ENCODE results near the gene ANP32B.
"Not testable (repeated sequence)": the region's sequence is repeated elsewhere in the genome, so short reads cannot be mapped to it uniquely, and the experiment has no call there.

The ANP32B gene

DNA sequence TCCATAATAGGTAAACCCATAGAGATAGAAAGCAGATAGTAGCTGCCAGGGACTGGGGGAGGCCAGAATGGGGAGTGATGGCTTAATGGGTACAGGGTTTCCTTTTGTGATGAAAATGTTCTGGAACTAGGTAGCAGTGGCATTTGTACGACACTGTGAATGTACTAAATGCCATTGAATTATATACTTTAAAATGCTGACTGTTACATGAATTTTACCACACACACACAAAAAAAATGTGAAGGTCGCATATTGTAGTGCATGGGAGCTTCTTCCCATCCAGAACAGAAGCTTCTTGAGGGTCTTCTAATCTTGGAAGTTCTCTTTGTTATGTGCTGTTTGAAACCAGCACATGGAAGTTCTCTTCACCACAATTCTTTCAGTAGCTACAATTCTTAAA lies 19.9 kb upstream of the ANP32B start:
- no peak for DNase-seq (ENCODE audit: low read depth)

DNA sequence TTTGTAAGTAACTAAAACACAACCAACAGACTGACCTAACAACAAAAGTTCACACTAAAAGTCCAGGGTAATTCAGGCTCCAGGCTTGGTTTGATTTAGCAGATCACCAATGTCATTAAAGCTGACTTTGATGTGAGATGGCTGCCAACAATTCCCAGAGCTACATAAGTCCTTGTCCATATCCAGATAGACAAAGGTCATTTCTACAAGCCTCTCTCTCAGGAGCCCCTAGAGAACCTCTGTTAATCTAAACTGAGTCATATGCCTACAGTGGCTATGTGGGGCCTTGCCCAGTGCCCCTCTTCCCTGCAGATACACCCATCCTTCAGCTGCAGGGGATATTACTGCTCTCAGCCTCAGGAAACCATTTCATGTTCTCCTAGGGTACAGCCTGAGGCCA lies 18.2 kb upstream of the ANP32B start:
- no peak for DNase-seq (ENCODE audit: low read depth)

DNA sequence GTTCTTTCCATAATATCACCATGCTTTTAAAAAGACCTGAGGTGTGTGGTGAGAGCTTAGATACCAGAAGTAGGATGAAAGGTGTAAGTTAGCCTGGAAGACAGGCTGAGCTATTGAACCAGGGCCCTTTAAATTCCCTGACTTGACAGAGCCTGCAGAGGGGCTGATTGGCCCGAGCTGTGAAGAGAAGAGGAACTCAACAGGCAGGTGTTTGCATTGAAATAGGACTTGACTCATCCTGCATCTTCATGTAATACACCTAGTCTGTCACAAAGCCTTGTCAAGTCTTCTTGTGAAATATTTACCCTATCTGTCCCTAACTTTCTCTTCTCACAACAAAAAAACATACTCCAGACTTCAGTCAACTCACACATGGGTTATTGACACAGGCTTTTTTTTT lies 16.6 kb upstream of the ANP32B start:
- DNase-seq (ENCODE audit: low read depth) = no peak

DNA sequence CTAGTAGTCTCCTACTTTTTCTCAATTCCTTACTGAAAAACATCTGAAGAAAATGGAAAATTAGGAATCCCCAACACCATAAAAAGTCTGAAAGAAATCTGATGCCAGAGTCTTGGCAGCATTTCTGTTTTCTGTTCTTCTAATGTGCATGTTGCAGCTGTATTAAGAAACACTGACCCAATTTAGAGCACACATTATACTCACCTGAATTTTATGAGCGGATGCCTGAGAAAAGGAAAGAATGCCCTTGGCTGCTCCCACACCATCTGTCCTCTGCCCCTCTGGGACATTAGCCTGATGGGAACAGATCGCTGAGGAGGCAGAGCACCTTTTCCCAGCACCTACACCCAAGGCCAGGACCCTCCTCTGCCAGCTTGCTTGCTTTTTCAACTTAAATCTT lies 14.1 kb upstream of the ANP32B start:
- DNase-seq (ENCODE audit: low read depth) = no peak

DNA sequence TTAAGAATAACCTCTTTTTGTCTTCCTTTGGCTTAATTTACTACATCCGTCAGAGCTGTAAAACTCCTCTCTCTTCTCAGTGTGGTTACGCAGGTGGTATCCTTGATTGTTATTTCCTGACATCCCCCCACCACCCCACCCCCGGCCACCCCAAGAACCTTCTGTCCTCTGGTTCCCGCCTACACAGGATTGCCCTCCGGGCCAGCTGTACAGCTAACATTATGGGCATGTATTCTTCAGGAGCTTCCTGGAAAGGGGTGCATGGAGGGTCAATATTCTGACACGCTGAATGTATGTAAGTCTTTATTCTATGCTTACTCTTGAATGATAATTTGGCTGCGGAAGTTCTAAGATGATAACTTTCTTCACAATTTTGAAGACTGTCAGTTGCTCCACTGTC lies 13.0 kb upstream of the ANP32B start:
- DNase-seq (ENCODE audit: low read depth) = no peak

DNA sequence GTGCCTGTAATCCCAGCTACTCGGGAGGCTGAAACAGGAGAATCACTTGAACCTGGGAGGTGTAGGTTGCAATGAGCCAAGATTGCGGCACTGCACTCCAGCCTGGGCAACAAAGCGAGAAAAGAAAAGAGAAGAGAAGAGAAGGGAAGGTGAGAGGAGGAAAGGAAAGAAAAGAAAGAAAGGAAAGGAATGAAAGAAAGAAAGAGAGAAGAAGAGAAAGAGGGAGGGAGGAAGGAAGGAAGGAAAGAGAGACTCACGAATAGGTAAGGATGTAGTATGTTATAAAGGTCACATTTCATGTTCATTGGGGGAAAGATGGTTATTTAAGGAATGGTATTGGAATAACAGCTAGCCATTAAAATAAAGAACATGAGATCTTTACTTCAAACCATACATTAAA lies 10.4 kb upstream of the ANP32B start:
- no peak for DNase-seq (ENCODE audit: low read depth)

DNA sequence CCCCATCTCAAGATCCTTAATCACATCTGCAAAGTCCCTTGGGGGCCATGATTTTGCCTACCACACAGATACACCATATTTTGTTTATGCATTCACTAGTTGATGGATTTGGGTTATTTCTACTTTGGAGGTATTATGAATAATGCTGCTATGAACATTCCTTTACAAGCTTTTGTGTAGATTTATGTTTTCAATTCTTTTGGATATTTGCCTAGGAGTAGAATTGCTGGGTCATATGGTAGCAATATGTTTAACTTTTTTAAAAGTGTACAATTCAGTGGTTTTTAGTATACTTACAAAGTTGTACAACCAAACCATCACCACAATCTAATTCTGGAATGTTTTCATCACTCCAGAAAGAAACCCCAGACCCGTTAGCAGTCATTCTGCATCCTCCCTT lies 7.8 kb upstream of the ANP32B start:
- no peak for DNase-seq (ENCODE audit: low read depth)

DNA sequence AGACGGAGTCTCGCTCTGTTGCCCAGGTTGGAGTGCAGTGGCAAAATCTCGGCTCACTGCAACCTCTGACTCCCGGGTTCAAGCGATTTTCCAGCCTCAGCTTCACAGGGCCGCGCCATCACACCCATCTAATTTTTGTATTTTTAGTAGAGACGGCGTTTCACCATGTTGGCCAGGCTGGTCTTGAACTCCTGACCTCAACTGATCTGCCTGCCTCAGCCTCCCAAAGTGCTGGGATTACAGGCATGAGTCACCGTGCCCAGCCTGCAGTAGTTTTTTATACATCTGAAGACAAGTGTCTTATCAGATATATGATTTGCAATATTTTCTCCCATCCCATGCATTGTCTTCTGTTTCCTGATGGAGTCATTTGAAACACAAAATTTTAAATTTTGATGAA lies 6.5 kb upstream of the ANP32B start:
- not testable (repeated sequence) for DNase-seq (ENCODE audit: low read depth)

DNA sequence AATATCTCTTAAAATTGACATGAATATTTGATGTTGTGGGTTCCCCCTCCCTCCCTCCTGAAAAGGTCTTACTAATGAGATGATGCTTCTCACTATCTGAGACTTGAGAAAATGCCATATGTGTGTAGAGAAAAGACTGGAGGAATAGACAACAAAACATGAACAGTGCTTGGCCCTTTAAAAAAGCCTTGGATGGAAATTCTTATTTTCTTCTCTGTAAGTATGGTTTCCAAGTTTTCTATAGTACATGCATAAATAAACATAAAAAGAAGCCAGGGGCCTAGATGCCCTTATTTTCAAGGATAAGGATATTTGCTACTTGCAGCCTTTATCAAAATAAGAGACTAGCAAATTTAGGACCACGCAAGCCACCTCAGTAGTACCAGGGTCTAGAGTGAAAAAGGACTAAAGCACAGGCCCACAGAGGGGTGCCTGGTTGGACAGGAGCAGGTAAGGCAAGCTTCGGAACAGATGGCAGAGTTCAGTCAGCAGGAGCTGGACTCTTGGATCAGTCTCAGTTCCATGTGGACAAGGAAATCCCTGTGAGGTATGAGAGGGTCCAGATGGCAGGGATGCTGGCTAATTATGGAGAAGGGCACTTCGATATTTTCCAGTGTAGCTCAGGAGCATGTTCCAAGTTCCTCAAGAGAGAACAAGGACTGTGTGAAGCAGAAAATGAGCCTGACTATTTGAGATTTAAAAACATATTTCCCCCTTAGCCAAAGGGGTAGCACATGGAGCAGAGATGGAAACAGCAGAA lies 4.6 kb upstream of the ANP32B start:
- no peak for DNase-seq (ENCODE audit: low read depth)

DNA sequence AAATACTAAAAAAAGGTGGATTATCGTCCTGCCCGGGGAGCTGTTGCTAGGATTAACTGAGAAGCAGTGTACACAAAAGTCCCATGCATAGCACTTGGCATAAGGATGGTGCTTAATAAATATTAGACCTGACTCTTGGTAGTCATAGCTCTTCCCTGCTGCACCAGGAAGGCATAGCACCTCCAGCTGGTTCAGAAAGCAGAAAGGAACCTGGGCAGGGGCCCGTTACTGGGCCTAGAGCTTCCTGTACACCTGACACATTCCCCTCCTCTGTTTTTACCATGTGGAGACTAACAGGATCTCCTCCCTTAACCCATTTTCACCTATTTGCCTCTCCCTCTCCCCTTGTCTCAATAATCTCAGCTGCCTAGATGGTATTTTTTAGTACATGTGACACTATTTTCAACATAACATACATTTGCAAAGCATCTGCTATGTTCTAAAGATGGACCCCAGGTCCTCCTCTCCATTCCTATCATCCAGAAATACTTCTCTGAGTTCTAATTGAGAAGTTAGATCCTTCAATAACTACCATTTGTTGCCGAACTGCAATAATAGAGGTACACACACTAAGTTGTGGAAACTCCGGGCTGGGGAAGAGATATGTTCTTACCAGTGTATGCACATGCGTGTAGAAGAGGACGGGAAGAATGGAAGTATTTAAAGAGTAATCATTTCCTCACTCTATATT lies 3.2 kb upstream of the ANP32B start:
- no peak for DNase-seq (ENCODE audit: low read depth)

DNA sequence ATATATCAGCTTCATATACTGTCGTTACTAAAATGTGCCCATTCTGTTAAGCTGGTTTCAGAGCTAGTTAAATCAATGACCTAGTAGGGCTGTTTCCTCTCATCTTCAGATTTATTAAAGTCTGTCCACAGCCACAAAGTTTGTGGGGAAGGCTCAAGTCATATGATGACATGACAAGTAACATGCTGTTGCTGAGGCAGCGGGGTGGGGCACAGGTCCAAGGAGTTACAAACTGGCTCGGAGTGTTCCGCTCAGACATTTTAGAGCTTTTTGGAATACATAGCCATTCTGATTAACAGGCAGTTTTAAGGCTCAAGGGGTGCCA lies 2.7 kb upstream of the ANP32B start:
- DNase-seq (ENCODE audit: low read depth) = peak; percentile 30

DNA sequence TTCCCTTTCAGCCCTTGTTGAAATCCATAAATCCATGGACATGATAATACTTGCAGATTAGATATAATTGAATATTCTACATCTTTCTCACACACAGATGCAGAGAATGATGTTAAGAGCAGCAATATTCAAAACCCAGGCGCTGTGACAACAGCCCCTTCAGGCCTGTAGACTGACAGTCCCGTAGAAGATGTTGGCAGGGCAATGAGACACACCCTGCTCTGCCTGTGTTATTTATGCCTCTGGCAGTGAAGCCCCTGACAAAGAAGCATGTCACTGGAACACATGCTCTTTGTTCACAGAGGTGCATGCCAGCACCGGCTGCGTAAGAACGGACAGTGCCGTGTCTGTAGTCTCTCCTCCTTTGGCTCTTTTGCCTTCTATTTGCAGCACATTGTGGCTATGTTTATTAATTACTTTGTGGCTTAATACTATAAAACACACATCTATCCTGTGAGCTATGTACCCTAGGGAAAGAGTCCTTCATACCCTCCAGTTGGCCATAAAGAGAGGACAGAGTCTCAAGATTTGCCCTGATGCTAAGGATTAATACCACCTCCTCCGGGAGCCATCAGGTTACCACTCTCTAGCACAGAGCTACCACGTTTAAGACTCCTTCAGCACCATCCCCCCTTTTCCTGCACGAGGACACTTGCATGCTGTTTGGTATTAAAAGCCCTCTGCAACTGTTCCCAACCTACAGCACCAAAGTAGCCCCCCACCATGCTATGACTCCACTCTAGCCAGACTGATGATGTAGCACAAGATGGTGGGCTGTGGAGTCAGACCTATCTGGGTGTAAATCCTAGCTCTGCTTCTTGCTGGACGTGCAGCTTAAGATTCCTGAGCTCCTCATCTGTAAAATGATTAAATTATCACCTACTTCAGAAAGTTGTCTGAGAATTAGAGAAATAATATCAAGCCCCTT lies 2.0 kb upstream of the ANP32B start:
- DNase-seq (ENCODE audit: low read depth) = no peak

DNA sequence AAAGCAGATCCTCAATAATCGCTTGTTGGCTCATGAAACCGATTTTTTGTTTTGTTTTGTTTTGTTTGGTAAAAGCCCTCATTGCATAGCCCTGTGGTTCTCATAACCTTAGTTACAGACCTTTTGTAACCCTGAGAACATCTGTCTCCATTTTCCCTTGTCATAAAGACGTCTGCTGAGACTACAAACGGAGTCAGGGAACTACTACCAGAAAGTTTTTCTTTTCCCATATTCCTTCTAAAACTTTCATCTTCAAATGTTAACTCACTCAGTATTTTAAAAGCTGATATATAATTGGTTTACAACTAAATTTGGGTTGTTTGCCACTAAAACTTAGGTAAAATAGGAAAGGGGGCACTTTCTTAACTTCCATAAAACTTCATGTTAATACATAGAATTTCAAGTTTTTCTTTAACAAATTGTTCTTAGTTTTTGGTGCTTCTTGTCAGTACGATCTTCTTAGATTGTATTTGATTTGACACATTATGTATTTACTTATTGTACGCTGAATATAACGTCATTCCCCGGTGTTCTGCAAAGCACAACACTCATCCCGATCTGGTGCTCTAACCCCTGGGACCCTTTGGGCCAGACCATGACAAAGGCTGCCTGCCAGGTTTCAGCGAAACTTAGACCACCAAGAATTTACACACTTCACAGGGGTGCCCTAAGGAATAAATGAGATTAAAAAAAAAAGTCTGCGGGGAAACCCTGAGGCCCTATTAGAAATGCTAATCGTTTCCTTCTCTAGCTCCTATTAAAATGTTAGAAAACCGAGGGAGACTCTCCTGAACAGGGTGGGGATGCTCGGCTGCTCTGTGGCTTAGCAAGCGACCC lies 1.1 kb upstream of the ANP32B start:
- no peak for DNase-seq (ENCODE audit: low read depth)

DNA sequence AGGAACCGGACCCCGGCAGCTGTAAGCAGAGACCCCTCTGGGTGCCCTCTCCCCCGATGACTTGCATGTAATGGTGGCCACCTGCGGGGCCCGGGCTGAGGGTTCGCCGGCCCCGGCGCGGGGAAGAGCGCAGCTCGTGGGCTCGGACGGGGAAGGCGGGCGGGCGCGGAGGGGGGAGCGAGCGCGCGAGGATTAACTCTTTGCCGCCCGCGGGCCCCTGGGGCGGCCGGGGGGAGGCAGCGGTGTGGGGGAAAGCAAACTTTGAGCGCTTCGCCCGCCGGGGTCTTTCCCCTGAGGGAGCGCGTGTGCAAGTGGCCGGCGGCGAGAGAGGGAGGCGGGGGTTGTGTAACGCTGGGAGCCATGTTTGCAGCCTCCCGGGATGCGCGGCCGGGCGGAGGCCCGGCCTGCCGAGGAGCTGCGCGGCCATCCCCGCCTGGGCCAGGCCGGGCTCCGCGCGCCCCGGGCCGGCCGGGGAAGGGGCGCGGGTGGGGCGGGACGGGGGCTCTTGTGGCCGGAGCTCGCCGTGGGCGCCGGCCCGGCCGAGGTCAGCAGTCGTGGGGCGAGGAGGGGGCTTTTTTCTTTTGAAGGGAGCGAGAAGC lies 547 bp downstream of the ANP32B start:
- DNase-seq (ENCODE audit: low read depth) = peak; percentile 40

DNA sequence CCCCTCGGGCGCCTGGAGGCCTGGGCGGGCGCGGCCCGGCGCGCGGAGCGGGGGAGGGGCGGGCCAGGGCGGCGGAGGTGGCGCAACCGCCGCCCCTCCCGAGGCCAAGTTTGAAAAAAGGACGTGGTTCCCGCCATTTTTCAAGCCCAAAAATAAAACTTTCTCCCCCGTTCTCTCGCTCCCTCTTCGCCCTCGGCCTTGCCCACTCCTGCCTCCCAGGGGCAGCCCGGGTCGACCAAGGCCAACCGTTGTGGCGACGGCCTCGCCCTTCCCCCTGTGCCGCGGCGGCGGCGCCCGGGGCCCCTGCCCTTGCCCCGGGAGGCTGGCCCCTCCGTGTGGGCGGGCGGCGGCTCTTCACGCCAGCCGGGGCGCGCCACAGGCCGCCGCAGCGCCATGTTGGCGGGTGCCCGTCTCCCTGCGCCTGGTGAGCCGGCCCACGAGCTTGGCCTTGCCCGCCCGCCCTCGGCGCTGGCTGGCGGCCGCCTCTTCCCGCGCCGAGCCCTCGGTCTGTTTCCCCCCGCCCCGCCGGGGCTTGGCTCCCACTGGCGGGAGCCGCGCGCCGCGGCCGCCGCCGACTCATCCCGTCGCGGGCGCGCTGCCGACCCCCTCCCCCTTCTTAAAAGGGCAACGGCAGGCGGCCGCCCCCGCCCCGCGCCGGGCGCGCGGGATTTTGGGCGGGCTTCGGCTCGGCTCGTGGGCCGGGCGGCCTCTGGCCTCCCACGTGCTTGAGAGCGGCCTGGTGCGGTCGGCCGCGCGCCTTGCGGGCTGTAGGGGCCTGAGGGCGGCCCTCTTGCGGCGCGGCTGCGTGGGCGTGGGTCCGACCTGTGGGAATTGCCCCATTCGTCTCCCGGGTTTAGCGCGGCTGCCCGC lies 1.3 kb downstream of the ANP32B start:
- DNase-seq (ENCODE audit: low read depth) = peak; percentile 79

DNA sequence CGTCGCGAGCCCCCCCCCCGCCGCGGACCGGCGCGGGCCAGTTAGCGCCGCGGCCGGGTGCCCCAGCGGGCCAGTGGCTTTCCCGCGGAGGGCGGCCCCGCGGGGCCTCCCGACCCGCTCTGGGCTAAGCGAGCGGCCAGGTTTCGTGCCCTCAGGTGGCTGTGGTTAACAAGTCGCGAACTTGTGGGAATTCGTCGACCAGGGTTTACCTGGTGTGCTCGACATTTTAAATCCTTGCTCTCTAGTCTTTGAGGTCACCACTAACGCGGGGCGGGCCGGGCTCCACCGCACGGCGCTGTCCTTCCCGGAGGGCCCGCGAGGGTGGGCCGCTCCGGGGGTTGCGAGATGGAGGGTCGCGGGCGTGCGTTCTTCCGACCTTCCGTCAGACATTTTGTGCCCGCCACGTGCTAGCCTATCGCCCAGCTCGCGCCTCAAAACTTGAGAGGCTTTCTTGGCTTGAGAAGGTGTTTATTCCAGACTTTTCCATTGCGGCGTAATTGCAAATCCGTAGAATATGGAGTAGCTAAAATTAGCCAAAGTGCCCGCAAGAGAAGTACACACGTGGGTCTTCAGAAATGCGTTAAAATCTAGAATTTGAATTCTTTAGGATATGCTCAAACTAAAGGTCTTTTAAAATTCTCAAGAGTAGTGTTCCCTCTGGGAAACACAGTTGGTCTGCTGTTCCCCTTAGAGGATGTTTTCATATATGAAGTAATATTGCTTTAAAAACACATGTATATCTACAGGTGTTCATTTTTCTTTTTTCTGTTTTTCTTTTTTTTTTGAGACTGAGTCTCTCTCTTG lies 2.1 kb downstream of the ANP32B start:
- DNase-seq (ENCODE audit: low read depth) = peak; percentile 12

DNA sequence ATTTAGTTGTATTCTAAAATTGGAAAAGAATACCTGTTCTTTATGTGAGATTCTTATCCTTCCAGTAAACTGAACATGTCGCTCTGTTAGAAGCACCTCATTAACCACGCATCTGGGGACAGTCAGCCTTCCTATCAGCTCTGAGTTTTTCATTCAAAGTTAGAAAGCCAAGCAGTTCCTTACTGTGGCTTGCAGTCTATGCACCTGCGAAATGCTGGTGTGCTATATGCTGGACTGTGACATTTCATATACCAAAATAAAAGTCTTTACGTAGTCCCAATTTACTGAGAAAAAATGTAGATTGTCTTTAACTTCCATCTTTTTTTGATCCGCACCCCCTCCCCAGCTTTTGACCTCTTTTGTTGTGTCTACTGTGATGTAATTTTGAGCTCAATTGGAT lies 4.3 kb downstream of the ANP32B start:
- DNase-seq (ENCODE audit: low read depth) = no peak

DNA sequence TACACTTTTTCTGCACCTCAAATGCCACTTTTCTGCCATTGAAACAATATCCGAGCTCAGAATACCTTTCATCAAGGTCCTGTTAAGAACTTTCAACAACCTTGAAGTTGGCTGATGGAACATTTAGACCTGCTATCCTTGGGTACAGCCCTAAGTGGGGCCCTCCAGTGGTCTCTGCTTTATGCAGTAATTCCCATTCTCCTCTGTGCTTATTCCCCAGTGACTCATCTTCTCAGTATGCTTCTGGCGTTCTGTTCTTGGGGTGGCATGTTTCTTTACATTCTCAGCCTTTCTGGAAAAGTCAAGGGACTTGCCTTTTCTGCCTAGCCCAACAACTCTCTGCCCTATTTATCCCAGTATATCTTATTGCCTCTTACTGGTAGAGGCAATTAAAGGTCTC lies 7.1 kb downstream of the ANP32B start:
- DNase-seq (ENCODE audit: low read depth) = peak; percentile 33

DNA sequence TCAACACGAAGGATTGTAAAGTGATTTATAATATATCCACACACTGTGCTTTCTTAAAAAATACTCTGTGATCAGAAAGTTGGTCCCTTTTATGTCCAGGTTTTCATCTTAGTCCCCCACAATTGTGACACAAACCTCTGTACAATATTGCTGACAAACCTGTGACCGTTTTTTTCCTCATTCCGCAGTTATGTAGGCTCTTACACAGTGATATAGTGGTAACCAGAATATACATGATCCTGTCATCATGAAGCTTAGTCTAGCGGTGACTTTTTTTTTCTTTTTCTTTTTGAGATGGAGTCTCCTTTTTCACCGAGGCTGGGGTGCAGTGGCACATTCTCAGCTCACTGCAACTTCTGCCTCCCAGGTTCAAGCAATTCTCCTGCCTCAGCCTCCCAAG lies 8.7 kb downstream of the ANP32B start:
- no peak for DNase-seq (ENCODE audit: low read depth)

DNA sequence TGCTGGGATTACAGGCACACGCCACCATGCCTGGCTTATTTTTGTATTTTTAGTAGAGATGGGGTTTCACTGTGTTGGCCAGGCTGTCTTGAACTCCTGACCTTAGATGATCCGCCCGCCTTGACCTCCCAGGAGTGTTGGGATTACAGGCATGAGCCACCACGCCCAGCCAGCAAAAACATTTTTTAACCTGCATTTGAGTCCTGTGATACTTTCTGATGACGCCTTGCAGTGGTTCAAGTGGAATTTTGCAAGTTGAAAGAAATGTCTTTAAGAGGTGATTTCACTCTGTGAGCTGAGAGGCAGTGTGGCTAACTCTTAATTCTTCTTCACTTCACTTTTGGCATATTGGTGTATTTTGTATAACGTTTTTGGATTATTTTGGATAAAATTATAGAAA lies 9.1 kb downstream of the ANP32B start:
- DNase-seq (ENCODE audit: low read depth) = no peak
